KOPT-K1 (cell line): Measurements from ENCODE around the gene OR2T33.
"Not testable (repeated sequence)": the region's sequence is repeated elsewhere in the genome, so short reads cannot be mapped to it uniquely, and the experiment has no call there.

ENCODE experiments used
- H3K27ac ChIP-seq: fragments of 200-600 bp; sonication (generic); 2 replicates; pipeline ENCODE4 v1.5.1; 2016; ENCODE audit warnings: antibody characterized with exemption, mild to moderate bottlenecking, low read depth, low read length; ENCODE audit not compliant: poor library complexity, severe bottlenecking
- H3K36me3 ChIP-seq: fragments of 200-600 bp; sonication (generic); 2 replicates; pipeline ENCODE4 v1.5.1; 2017; ENCODE audit warnings: antibody characterized with exemption, mild to moderate bottlenecking, low read length, moderate library complexity; ENCODE audit not compliant: insufficient read depth
- H3K9me3 ChIP-seq: fragments of 200-600 bp; sonication (generic); 2 replicates; pipeline ENCODE4 v1.5.1; 2017; ENCODE audit warnings: antibody characterized with exemption, low read length, mild to moderate bottlenecking; ENCODE audit not compliant: insufficient read depth, poor library complexity, severe bottlenecking

Gene OR2T33, protein sequence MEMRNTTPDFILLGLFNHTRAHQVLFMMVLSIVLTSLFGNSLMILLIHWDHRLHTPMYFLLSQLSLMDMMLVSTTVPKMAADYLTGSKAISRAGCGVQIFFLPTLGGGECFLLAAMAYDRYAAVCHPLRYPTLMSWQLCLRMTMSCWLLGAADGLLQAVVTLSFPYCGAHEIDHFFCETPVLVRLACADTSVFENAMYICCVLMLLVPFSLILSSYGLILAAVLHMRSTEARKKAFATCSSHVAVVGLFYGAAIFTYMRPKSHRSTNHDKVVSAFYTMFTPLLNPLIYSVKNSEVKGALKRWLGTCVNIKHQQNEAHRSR

GRCh38 chr1:248277876-248278275 lies at the start of gene OR2T33:
Gene OR2T33 (minus strand): TSS chr1:248277976. CDS start chr1:248273814, 4,162 bp downstream.
- Histone ChIP-seq H3K27ac (no peak within 1 kb of the TSS), H3K9me3 (no peaks in the 10 kb centered on the region), H3K36me3 (no peaks in the 10 kb centered on the region)

DNA sequence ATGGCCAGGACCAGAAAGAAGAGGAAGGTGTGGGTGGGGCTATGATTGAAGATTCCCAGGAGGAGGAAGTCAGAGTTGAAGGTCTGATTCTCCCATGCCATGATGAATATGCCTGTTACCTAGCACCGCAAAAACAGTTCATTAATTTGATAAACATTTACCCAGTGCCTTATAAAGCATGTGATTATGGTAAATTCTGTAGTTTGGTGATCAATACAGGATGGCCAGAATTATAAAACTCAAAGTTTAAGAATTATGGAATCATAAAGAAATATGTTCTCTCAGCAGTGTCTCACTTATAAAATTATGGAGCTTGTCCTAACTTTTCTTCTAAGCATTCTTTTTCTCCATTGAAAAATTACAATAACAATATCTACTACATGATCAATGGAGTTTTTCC lies 46.7 kb upstream of the OR2T33 start, which contains the start of gene OR2M7:
TSS of gene OR2M7 (minus strand) at position 101 of the 400 bp plus-strand sequence. CDS start at position 101, 0 bp downstream.
- Histone ChIP-seq H3K9me3 (no peaks in the 10 kb centered on the region), H3K27ac (no peak within 1 kb of the TSS), H3K36me3 (no peaks in the 10 kb centered on the region)

GRCh38 chr1:248316796-248317195 lies 39.0 kb upstream of the OR2T33 start:
- Histone ChIP-seq H3K9me3 (peaks cover 20% of the 10 kb centered on the region), H3K36me3 (no peaks in the 10 kb centered on the region), H3K27ac (no peak overlapping the region)

GRCh38 chr1:248306740-248307139 lies 29.0 kb upstream of the OR2T33 start:
- not testable (repeated sequence) for H3K27ac ChIP-seq, H3K9me3 ChIP-seq, H3K36me3 ChIP-seq

GRCh38 chr1:248306103-248306502 lies 28.3 kb upstream of the OR2T33 start:
- H3K27ac ChIP-seq, result no peak overlapping the region
- no peaks in the 10 kb centered on the region for H3K9me3 ChIP-seq

GRCh38 chr1:248305672-248306071 lies 27.9 kb upstream of the OR2T33 start:
- H3K36me3 ChIP-seq, H3K9me3 ChIP-seq, H3K27ac ChIP-seq: not testable (repeated sequence)

More at GRCh38 chr1:248306103-248306502, 28.3 kb upstream of the OR2T33 start:
- H3K36me3 ChIP-seq, result no peaks in the 10 kb centered on the region

DNA sequence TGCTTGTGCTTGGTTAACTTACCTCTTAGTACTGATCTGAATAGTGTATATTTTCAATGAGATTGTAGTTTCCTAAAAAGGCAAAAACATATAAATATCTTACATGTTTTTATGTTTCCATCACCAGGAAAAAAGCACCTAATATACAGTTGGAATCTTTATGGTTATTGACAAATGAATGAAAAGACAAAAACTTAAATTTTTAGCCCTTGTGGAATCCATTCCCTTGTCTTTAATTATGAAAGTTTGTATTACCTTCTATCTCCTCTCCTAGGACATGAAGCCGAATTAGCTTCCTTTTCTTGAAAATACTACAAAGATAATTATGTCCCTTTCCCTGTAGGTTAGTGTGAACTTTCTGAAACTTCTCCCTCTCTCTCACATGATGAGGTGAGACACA lies 25.5 kb upstream of the OR2T33 start, which contains the start of gene OR2T12:
TSS of gene OR2T12 (minus strand) at position 101 of the 400 bp plus-strand sequence. CDS start 7,846 bp downstream, outside the sequence.
- Histone ChIP-seq H3K36me3 (no peaks in the 10 kb centered on the region), H3K27ac (no peak within 1 kb of the TSS), H3K9me3 (no peaks in the 10 kb centered on the region)

DNA sequence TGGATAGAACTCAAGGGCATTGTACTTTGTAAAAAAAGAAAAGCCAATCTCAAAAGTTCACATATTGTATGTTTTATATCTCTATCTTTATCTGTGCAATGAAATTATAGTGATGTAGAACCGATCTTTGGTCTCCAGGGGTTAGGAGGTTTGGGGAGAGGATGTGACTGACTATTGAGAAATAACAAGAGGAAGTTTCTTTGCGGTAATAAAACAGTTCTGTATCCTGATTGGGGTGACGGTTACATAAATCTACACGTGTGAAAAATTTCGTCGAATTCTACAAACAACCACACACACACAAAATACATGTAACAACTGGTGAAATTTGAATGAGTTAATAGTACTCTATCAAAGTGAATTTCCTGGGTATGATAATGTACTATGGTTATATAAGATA lies 10.6 kb upstream of the OR2T33 start:
- no peaks in the 10 kb centered on the region for H3K36me3 ChIP-seq
- H3K27ac ChIP-seq, result no peak overlapping the region
- no peaks in the 10 kb centered on the region for H3K9me3 ChIP-seq

- not testable (repeated sequence) for H3K9me3 ChIP-seq, H3K27ac ChIP-seq
Measured at GRCh38 chr1:248273225-248273624, 4.6 kb downstream of the OR2T33 start.

DNA sequence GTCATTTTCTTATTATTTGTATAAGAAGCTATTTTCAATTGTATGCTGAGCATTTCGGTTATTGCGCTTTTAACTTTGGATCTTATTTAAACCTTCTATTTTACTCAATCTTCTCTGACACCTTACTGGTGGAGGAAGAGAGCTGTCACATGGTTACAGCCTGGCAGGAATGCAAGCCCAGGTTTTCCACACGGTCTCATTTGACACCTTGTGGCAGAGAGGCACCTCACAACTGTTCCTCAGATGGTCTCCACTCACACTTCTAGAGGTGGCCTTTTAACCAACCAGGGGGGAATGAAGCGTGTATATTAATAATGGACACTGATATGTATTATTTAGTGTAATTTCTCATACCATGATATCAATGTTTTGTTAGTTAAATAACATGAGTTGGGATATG lies 9.6 kb downstream of the OR2T33 start:
- H3K9me3 ChIP-seq, result no peaks in the 10 kb centered on the region
- no peaks in the 10 kb centered on the region for H3K36me3 ChIP-seq

More at GRCh38 chr1:248273225-248273624, 4.6 kb downstream of the OR2T33 start:
- not testable (repeated sequence) for H3K36me3 ChIP-seq

GRCh38 chr1:248259309-248259708 lies 18.5 kb downstream of the OR2T33 start:
- not testable (repeated sequence) for H3K36me3 ChIP-seq, H3K27ac ChIP-seq, H3K9me3 ChIP-seq

More for the DNA sequence above, 9.6 kb downstream of the OR2T33 start:
- no peak overlapping the region for H3K27ac ChIP-seq

DNA sequence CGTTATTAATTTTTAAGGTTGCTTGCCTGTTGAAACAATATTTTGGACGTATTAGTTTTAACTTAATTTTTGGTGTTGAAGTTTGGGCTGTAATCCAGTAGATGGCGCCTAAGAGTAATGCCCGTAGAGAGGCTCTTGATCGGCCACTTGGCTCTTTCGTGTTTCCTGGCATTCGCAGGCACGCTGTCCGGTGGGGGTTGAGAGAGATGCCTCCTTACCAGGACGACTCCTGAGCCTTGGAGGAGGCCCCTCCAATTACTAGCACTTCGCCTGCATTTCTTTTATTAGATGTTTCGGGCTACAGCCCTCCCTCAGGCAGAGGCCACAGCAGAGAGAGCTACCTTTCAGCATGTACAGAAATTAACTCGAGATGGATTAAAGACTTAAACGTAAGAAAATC lies 34.6 kb downstream of the OR2T33 start:
- Histone ChIP-seq H3K27ac (no peak overlapping the region), H3K9me3 (no peaks in the 10 kb centered on the region)

DNA sequence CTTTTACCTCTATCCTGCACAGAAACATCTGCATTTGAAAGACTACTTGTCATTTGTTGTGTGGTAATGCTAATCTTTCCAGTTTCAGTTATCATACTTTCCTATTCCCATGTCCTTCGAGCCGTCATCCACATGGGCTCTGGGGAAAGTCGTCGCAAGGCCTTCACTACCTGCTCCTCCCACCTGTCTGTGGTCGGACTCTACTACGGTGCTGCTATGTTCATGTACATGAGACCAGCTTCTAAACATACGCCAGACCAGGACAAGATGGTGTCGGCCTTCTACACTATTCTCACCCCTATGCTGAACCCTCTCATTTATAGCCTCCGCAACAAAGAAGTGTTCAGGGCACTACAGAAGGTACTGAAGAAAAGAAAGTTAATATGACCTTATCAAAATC lies 38.3 kb downstream of the OR2T33 start:
- H3K9me3 ChIP-seq, result no peaks in the 10 kb centered on the region

More for the DNA sequence above, 34.6 kb downstream of the OR2T33 start:
- H3K36me3 ChIP-seq, result no peaks in the 10 kb centered on the region

DNA sequence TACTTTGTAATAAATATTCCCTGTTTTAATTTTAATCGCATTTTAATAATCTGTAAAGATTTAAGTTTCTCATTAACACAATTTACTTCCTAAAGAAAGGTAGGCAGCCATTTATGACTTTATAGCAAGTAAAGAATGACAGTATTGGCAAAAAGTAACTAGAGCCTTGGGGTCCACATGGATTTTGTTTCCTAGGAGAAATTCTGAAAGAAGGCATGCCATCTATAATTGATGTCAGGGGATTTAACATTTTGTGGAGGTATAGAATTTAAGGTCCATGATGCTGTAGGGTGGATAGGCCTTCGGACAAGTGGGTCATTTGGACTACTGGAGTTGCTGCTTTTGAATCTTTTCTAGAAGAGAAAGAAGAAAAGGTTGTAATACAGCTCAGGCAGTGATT lies 46.7 kb downstream of the OR2T33 start, which contains the start of gene OR2M4:
TSS of gene OR2M4 (plus strand) at position 301 of the 400 bp plus-strand sequence. CDS start 7,512 bp downstream, outside the sequence.
- Histone ChIP-seq H3K9me3 (no peaks in the 10 kb centered on the region), H3K36me3 (no peaks in the 10 kb centered on the region), H3K27ac (no peak within 1 kb of the TSS)

More for the DNA sequence above, 38.3 kb downstream of the OR2T33 start:
- Histone ChIP-seq H3K36me3 (no peaks in the 10 kb centered on the region), H3K27ac (no peak overlapping the region)

- H3K9me3 ChIP-seq, result no peaks in the 10 kb centered on the region
- no peak overlapping the region for H3K27ac ChIP-seq
- H3K36me3 ChIP-seq, result no peaks in the 10 kb centered on the region
Measured at GRCh38 chr1:248229360-248229908, 48.3 kb downstream of the OR2T33 start.
